Raji (cell line): Measurements from ENCODE around the gene TBX21.

ENCODE experiments used
- POLR2A ChIP-seq: IDR thresholded peaks from 2 replicates; pipeline ENCODE4 v1.6.1; 2011; ENCODE audit warnings: low read depth, low read length, control low read depth; ENCODE audit not compliant: insufficient read depth

TBX21 gene

GRCh38 chr17:47729476-47729875 is 3.6 kb upstream of the TBX21 start:
- no peak for TF ChIP-seq POLR2A

GRCh38 chr17:47730681-47731080 is 2.4 kb upstream of the TBX21 start:
- no peak for TF ChIP-seq POLR2A

GRCh38 chr17:47731396-47731795 is 1.6 kb upstream of the TBX21 start:
- no peak for TF ChIP-seq POLR2A

GRCh38 chr17:47732399-47733046 is 513 bp upstream of the TBX21 start:
- TF ChIP-seq POLR2A: no peak

GRCh38 chr17:47733674-47734410 is 806 bp downstream of the TBX21 start:
- no peak for TF ChIP-seq POLR2A

GRCh38 chr17:47735139-47735464 is 2.1 kb downstream of the TBX21 start:
- TF ChIP-seq POLR2A: no peak

GRCh38 chr17:47735536-47736011 is 2.5 kb downstream of the TBX21 start:
- no peak for TF ChIP-seq POLR2A

- no peak for TF ChIP-seq POLR2A
Observed at GRCh38 chr17:47736501-47737495, 3.8 kb downstream of the TBX21 start.

- TF ChIP-seq POLR2A: no peak
Observed at GRCh38 chr17:47738178-47738577, 5.1 kb downstream of the TBX21 start.

GRCh38 chr17:47739150-47739549 is 6.1 kb downstream of the TBX21 start:
- TF ChIP-seq POLR2A: no peak

- TF ChIP-seq POLR2A: no peak
Observed at GRCh38 chr17:47741109-47741792, 8.2 kb downstream of the TBX21 start.

GRCh38 chr17:47741793-47742145 is 8.7 kb downstream of the TBX21 start:
- no peak for TF ChIP-seq POLR2A

- no peak for TF ChIP-seq POLR2A
Observed at GRCh38 chr17:47742319-47743181, 9.5 kb downstream of the TBX21 start.
